HCT116 (cell line): ENCODE results near the gene RPS2. TPM values are rescaled to one million over a fixed set of nuclear protein-coding genes. Genes with fewer than 3 reads are reported as not detected.
"Not testable (repeated sequence)": the region's sequence is repeated elsewhere in the genome, so short reads cannot be mapped to it uniquely, and the experiment has no call there.

ENCODE experiments used
- ATAC-seq: fragments of 200-7000 bp; cut with Tn5 transposase; 2 replicates; pipeline ENCODE4 v1.9.1; 2020; ENCODE audit warnings: mild to moderate bottlenecking, moderate library complexity
- BruUV-seq: library from RNA; stranded (reverse); fragments of 400-500 nt; replicated peaks from 2 replicates; lab custom pipeline; 2021; lab: Mats Ljungman, UMichigan
- CTCF ChIA-PET: fragments of 300-600 bp; sonication (Branson Sonifier 250); formaldehyde crosslinking; loops from one replicate; lab custom pipeline; 2021; ENCODE audit warnings: antibody characterized with exemption; lab: Charles Lee
- POLR2A ChIA-PET: fragments of 300-600, 350-600 bp; sonication (Branson Sonifier 250); formaldehyde crosslinking; loops from one replicate; lab custom pipeline; 2021; ENCODE audit warnings: antibody characterized with exemption; lab: Charles Lee
- RAD21 ChIA-PET, 2 experiments: fragments of 300-600 bp; sonication (Branson Sonifier 250); formaldehyde crosslinking; loops; one replicate each; lab custom pipeline; 2023; ENCODE audit warnings: low total read pairs in 2 of 2; ENCODE audit not compliant: uncharacterized antibody in 2 of 2, unreplicated experiment in 2 of 2, low non-redundant PET in 1 of 2; lab: Charles Lee
- DNase-seq: peaks from one replicate; pipeline ENCODE4 v3.0.0-alpha.2; 2010; ENCODE audit warnings: low read depth, low spot score
- H2AFZ ChIP-seq: fragments of 200-600 bp; shearing (Covaris generic), sonication (generic); 2 replicates; pipeline ENCODE4 v1.6.1; 2017; ENCODE audit warnings: low read depth, mixed run types, mixed read lengths, antibody characterized with exemption, low read length; ENCODE audit not compliant: poor library complexity, severe bottlenecking
- H3K27ac ChIP-seq: 2 replicates; pipeline ENCODE4 v1.5.1; 2012; ENCODE audit warnings: low read depth, low read length
- H3K27me3 ChIP-seq: fragments of 200-600 bp; sonication (generic); 2 replicates; pipeline ENCODE4 v1.6.1; 2016; ENCODE audit warnings: mixed run types, low read length, mixed read lengths; ENCODE audit not compliant: insufficient read depth
- H3K36me3 ChIP-seq, 2 experiments: fragments of 200-500 bp in 1 of 2; fragments of 200-600 bp in 1 of 2; sonication (Bioruptor generic) in 1 of 2; sonication (generic) in 1 of 2; 2 replicates each; pipeline versions ENCODE4 v1.5.1 to v1.6.1; 2014 to 2016; ENCODE audit warnings: low read length in 2 of 2, inconsistent platforms in 1 of 2, mixed read lengths in 1 of 2, mixed run types in 1 of 2; ENCODE audit not compliant: insufficient read depth in 2 of 2, control insufficient read depth in 1 of 2
- H3K4me1 ChIP-seq, 2 experiments: fragments of 200-600 bp in 1 of 2; sonication (generic) in 1 of 2; 2 replicates each; pipeline versions ENCODE4 v1.5.1 to v1.6.1; 2012 to 2017; ENCODE audit warnings: low read length in 2 of 2, inconsistent platforms in 1 of 2, mild to moderate bottlenecking in 1 of 2, mixed read lengths in 1 of 2, mixed run types in 1 of 2, moderate library complexity in 1 of 2; ENCODE audit not compliant: insufficient read depth in 2 of 2, control insufficient read depth in 1 of 2
- H3K4me2 ChIP-seq: fragments of 200-600 bp; sonication (generic); 2 replicates; pipeline ENCODE4 v1.6.1; 2017; ENCODE audit warnings: mixed run types, low read length, mixed read lengths
- H3K4me3 ChIP-seq, 2 experiments: fragments of 200-600 bp in 1 of 2; sonication (generic) in 1 of 2; replicated peaks in 1 of 2; 2 replicates each; pipeline ENCODE4 v1.5.1; 2011 to 2016; ENCODE audit warnings: low read length in 2 of 2, control low read depth in 1 of 2, low read depth in 1 of 2, mild to moderate bottlenecking in 1 of 2, mixed read lengths in 1 of 2, mixed run types in 1 of 2
- H3K79me2 ChIP-seq: fragments of 200-600 bp; sonication (generic); 2 replicates; pipeline ENCODE4 v1.6.1; 2017; ENCODE audit warnings: mild to moderate bottlenecking, mixed run types, low read length, moderate library complexity, mixed read lengths; ENCODE audit not compliant: insufficient read depth
- H3K9ac ChIP-seq: fragments of 200-600 bp; sonication (generic); 2 replicates; pipeline ENCODE4 v1.6.1; 2016; ENCODE audit warnings: low read length, mixed read lengths
- H3K9me2 ChIP-seq: fragments of 200-600 bp; sonication (generic), shearing (Covaris generic); 2 replicates; pipeline ENCODE4 v1.6.1; 2017; ENCODE audit warnings: mixed run types, mild to moderate bottlenecking, moderate library complexity; ENCODE audit not compliant: insufficient read depth
- H3K9me3 ChIP-seq, 2 experiments: fragments of 200-500 bp in 1 of 2; fragments of 200-600 bp in 1 of 2; sonication (Bioruptor generic) in 1 of 2; sonication (generic) in 1 of 2; 2 replicates each; pipeline ENCODE4 v1.6.1; 2014 to 2017; ENCODE audit warnings: low read length in 2 of 2, mixed read lengths in 2 of 2, inconsistent platforms in 1 of 2, low read depth in 1 of 2, mild to moderate bottlenecking in 1 of 2, mixed run types in 1 of 2, moderate library complexity in 1 of 2; ENCODE audit not compliant: control insufficient read depth in 1 of 2, insufficient read depth in 1 of 2
- H4K20me1 ChIP-seq: fragments of 200-600 bp; sonication (generic), shearing (Covaris generic); 2 replicates; pipeline ENCODE4 v1.6.1; 2017; ENCODE audit warnings: mixed run types, mild to moderate bottlenecking, moderate library complexity; ENCODE audit not compliant: insufficient read depth
- CBX3 ChIP-seq: IDR thresholded peaks from 2 replicates; pipeline ENCODE4 v1.6.1; 2012; ENCODE audit warnings: low read depth
- EGR1 ChIP-seq: IDR thresholded peaks from 2 replicates; pipeline ENCODE4 v1.6.1; 2012; ENCODE audit warnings: low read depth
- ELF1 ChIP-seq: IDR thresholded peaks from 2 replicates; pipeline ENCODE4 v1.6.1; 2012; ENCODE audit warnings: low read depth, borderline replicate concordance
- FOSL1 ChIP-seq: IDR thresholded peaks from 2 replicates; pipeline ENCODE4 v1.6.1; 2012; ENCODE audit warnings: low read depth
- JUND ChIP-seq: IDR thresholded peaks from 2 replicates; pipeline ENCODE4 v1.6.1; 2012
- POLR2AphosphoS5 ChIP-seq: IDR thresholded peaks from 2 replicates; pipeline ENCODE4 v1.6.1; 2011; ENCODE audit warnings: mild to moderate bottlenecking, low read depth, low read length, moderate library complexity
- RAD21 ChIP-seq: IDR thresholded peaks from 2 replicates; pipeline ENCODE4 v1.6.1; 2012; ENCODE audit warnings: low read depth, mild to moderate bottlenecking
- SIN3A ChIP-seq: IDR thresholded peaks from 2 replicates; pipeline ENCODE4 v1.6.1; 2012; ENCODE audit warnings: low read depth
- SRF ChIP-seq: IDR thresholded peaks from 2 replicates; pipeline ENCODE4 v1.6.1; 2012; ENCODE audit warnings: low read depth
- TCF7L2 ChIP-seq: IDR thresholded peaks from 2 replicates; pipeline ENCODE4 v1.7.0; 2011; ENCODE audit warnings: borderline replicate concordance, inconsistent platforms; ENCODE audit not compliant: insufficient read depth, insufficient read length; ENCODE audit errors: extremely low read depth
- ZNF274 ChIP-seq: fragments of 200-500 bp; sonication (Bioruptor generic); IDR thresholded peaks from 2 replicates; pipeline ENCODE4 v1.6.1; 2014; ENCODE audit warnings: mild to moderate bottlenecking, low read depth, low read length, inconsistent platforms
- intact Hi-C: fragments of 100-400 bp; cut with micrococcal nuclease; formaldehyde crosslinking; loops from 2 replicates; pipeline ENCODE4 v1.10.0; 2022
- total RNA-seq: library from RNA; stranded (reverse); gene quantifications from one replicate; pipeline ENCODE4 v1.2.1, GENCODE V29; 2021; ENCODE audit not compliant: unreplicated experiment
- TF ChIP-seq, protein P1 (sequence below): IDR thresholded peaks from 2 replicates; pipeline ENCODE4 v1.6.1; 2011; ENCODE audit warnings: mild to moderate bottlenecking, low read length, moderate library complexity; ENCODE audit not compliant: insufficient replicate concordance; ENCODE audit errors: extremely low read depth
- TF ChIP-seq, protein P2 (sequence below), 3 experiments: fragments of 200-600 bp in 1 of 3; sonication (generic) in 1 of 3; IDR thresholded peaks in 2 of 3; conservative IDR thresholded peaks in 1 of 3; 2 replicates each; pipeline ENCODE4 v1.5.1; 2012 to 2017; ENCODE audit warnings: low read depth in 2 of 3, low read length in 2 of 3, antibody characterized with exemption in 1 of 3, borderline replicate concordance in 1 of 3, control low read depth in 1 of 3, mild to moderate bottlenecking in 1 of 3, mixed read lengths in 1 of 3, mixed run types in 1 of 3, moderate library complexity in 1 of 3; ENCODE audit not compliant: insufficient read depth in 1 of 3
- TF ChIP-seq, protein P3 (sequence below): IDR thresholded peaks from 2 replicates; pipeline ENCODE4 v1.6.1; 2012; ENCODE audit warnings: low read depth

Gene RPS2
- total RNA-seq, 1 experiment from 2014 or later = 6,265 TPM

DNA sequence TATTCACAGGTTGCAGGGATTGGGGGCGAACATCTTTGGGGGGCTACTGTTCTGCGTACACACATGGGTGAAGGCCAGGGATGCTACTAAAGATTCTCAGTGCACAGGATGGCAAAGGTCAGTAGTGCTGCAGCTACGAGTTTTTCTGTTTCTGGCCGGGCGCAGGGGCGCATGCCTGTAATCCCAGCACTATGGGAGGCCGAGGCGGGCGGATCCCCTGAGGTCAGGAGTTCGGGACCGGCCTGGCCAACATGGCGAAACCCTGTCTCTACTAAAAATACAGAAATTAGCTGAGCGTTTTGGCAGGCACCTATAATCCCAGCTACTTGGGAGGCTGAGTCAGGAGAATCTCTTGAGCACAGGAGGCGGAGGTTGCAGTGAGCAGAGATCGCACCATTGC is 48.9 kb upstream of the RPS2 start:
- no peak overlapping the region for H2AFZ ChIP-seq
- H3K27ac ChIP-seq = no peak overlapping the region
- peaks cover 18 to 35% of the 10 kb centered on the region in 2 experiments for H3K4me1 ChIP-seq
- H3K27me3 ChIP-seq = no peaks in the 10 kb centered on the region
- CTCF ChIA-PET = interaction anchor here (1.2 to 1.3 kb wide), 2 partner anchors 9 to 10 kb away, joined by 4 to 5 read pairs; no protein-coding TSS in a partner anchor
- H3K9ac ChIP-seq = no peak overlapping the region
- no peak overlapping the region for H3K4me2 ChIP-seq
- ATAC-seq = no peak
- no peaks in the 10 kb centered on the region for H3K9me3 ChIP-seq
- POLR2A ChIA-PET = no interaction called here
- H4K20me1 ChIP-seq = peaks cover 5% of the 10 kb centered on the region; the same call in 1 of the 2 replicates
- RAD21 ChIA-PET = no interaction called here
- no TSS peak for BruUV-seq
- H3K36me3 ChIP-seq = no peaks in the 10 kb centered on the region
- H3K9me2 ChIP-seq = no peaks in the 10 kb centered on the region
- no peak for DNase-seq
- intact Hi-C loops = no loop called here
- TF ChIP-seq EGR1 (no peak), ZNF274 (no peak), ELF1 (no peak), CBX3 (no peak), JUND (no peak), SIN3A (no peak), RAD21 (no peak), SRF (no peak), POLR2AphosphoS5 (no peak), FOSL1 (no peak), TCF7L2 (no peak)
- TF ChIP-seq, protein P1, sequence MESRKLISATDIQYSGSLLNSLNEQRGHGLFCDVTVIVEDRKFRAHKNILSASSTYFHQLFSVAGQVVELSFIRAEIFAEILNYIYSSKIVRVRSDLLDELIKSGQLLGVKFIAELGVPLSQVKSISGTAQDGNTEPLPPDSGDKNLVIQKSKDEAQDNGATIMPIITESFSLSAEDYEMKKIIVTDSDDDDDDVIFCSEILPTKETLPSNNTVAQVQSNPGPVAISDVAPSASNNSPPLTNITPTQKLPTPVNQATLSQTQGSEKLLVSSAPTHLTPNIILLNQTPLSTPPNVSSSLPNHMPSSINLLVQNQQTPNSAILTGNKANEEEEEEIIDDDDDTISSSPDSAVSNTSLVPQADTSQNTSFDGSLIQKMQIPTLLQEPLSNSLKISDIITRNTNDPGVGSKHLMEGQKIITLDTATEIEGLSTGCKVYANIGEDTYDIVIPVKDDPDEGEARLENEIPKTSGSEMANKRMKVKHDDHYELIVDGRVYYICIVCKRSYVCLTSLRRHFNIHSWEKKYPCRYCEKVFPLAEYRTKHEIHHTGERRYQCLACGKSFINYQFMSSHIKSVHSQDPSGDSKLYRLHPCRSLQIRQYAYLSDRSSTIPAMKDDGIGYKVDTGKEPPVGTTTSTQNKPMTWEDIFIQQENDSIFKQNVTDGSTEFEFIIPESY = no peak
- TF ChIP-seq, protein P2, sequence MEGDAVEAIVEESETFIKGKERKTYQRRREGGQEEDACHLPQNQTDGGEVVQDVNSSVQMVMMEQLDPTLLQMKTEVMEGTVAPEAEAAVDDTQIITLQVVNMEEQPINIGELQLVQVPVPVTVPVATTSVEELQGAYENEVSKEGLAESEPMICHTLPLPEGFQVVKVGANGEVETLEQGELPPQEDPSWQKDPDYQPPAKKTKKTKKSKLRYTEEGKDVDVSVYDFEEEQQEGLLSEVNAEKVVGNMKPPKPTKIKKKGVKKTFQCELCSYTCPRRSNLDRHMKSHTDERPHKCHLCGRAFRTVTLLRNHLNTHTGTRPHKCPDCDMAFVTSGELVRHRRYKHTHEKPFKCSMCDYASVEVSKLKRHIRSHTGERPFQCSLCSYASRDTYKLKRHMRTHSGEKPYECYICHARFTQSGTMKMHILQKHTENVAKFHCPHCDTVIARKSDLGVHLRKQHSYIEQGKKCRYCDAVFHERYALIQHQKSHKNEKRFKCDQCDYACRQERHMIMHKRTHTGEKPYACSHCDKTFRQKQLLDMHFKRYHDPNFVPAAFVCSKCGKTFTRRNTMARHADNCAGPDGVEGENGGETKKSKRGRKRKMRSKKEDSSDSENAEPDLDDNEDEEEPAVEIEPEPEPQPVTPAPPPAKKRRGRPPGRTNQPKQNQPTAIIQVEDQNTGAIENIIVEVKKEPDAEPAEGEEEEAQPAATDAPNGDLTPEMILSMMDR (IDR thresholded peaks at IDR 0.05 in 2 of 3, conservative IDR thresholded peaks at IDR 0.05 in 1 of 3; ENCODE audit: borderline replicate concordance in 1 of 3, insufficient read depth in 1 of 3, low read depth in 2 of 3, low read length in 2 of 3) = no peak
- TF ChIP-seq, protein P3, sequence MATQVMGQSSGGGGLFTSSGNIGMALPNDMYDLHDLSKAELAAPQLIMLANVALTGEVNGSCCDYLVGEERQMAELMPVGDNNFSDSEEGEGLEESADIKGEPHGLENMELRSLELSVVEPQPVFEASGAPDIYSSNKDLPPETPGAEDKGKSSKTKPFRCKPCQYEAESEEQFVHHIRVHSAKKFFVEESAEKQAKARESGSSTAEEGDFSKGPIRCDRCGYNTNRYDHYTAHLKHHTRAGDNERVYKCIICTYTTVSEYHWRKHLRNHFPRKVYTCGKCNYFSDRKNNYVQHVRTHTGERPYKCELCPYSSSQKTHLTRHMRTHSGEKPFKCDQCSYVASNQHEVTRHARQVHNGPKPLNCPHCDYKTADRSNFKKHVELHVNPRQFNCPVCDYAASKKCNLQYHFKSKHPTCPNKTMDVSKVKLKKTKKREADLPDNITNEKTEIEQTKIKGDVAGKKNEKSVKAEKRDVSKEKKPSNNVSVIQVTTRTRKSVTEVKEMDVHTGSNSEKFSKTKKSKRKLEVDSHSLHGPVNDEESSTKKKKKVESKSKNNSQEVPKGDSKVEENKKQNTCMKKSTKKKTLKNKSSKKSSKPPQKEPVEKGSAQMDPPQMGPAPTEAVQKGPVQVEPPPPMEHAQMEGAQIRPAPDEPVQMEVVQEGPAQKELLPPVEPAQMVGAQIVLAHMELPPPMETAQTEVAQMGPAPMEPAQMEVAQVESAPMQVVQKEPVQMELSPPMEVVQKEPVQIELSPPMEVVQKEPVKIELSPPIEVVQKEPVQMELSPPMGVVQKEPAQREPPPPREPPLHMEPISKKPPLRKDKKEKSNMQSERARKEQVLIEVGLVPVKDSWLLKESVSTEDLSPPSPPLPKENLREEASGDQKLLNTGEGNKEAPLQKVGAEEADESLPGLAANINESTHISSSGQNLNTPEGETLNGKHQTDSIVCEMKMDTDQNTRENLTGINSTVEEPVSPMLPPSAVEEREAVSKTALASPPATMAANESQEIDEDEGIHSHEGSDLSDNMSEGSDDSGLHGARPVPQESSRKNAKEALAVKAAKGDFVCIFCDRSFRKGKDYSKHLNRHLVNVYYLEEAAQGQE = no peak
- no peak overlapping the region for H3K4me3 ChIP-seq
- peaks cover 19% of the 10 kb centered on the region for H3K79me2 ChIP-seq

DNA sequence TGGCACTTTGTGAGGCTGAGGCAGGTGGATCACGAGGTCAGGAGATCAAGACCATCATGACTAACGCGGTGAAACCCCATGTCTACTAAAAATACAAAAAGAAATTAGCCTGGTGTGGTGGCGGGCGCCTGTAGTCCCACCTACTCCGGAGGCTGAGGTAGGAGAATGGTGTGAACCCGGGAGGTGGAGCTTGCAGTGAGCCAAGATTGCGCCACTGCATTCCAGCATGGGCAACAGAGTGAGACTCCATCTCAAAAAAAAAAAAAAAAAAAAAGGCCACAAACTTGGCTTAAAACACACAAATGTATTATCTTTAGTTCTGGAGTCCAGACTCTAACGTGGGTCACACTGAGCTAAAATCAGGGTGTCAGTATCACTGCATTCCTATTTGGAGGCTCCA is 47.1 kb upstream of the RPS2 start:
- ATAC-seq, H3K27me3 ChIP-seq, H3K36me3 ChIP-seq, BruUV-seq, H3K9ac ChIP-seq, H3K9me3 ChIP-seq, intact Hi-C loops, H4K20me1 ChIP-seq, H3K4me3 ChIP-seq, H3K9me2 ChIP-seq, DNase-seq, H2AFZ ChIP-seq, RAD21 ChIA-PET, H3K4me2 ChIP-seq, H3K27ac ChIP-seq: not testable (repeated sequence)
- POLR2A ChIA-PET = interaction anchor here (1.3 to 1.4 kb wide), 2 partner anchors 10 to 144 kb away, joined by 3 to 5 read pairs; partner anchors contain the start of gene TRAF7
- peaks cover 32 to 50% of the 10 kb centered on the region in 2 experiments for H3K4me1 ChIP-seq
- peaks cover 37% of the 10 kb centered on the region for H3K79me2 ChIP-seq
- CTCF ChIA-PET = interaction anchor here (0.8 kb wide), 1 partner anchor 11 kb away, joined by 3 read pairs; no protein-coding TSS in a partner anchor
